ENCODE data around the gene OTUD5.

OTUD5 gene

DNA sequence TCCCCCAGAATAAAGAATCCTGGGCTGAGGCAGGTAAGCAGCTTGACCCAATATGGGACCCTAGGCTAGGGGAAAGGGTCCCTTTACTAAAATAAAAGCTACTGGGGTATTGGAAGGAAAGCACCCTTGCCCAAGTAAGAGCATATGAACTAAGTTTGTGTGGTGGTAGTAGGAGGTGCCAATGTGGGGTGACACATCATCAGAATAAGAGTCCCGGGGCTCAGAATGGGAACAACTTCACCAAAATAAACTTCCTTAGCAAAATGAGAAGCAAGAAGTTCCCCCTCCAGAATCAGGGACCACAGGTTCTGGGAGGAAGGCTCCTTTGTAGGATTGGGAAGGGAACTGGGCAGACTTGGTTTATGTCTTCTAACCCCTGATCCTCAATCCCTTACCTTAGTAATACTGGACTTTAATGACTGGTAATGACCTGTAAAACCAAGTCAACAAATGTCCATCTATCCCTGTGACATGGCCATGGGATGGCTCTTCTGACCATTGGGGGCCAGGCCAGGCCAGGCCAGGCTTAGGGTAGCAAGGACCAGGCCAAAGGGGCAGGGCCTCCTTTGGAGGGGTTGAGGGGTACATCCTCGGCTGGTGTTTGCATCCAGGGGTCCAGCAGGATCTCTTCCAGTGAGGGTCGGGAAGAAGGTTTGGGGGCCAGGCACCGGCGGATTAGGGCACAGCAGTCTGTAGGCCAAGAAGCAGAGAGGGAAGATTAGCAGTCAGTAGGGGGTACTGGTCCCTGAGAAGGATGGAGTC lies 43.6 kb downstream of the OTUD5 start:
- no peak for DNase-seq (ENCODE audit: low read depth in 4 of 4, low spot score in 1 of 4)

- peak; percentile 65 to 78 (median 74) for DNase-seq (ENCODE audit: low read depth in 4 of 4, low spot score in 1 of 4)
Observed at GRCh38 chrX:48911412-48912182, 45.8 kb downstream of the OTUD5 start, which contains the start of gene SLC35A2. SLC35A2 (minus strand) TSS chrX:48911646; CDS start chrX:48911636, 10 bp downstream.

GRCh38 chrX:48910926-48911411 lies 46.4 kb downstream of the OTUD5 start:
- DNase-seq (ENCODE audit: low read depth in 4 of 4, low spot score in 1 of 4) = no peak

GRCh38 chrX:48909703-48910294 lies 47.6 kb downstream of the OTUD5 start:
- DNase-seq (ENCODE audit: low read depth in 4 of 4, low spot score in 1 of 4) = no peak

- DNase-seq (ENCODE audit: low read depth in 4 of 4, low spot score in 1 of 4) = no peak
Observed at GRCh38 chrX:48908600-48908999, 48.8 kb downstream of the OTUD5 start.

DNA sequence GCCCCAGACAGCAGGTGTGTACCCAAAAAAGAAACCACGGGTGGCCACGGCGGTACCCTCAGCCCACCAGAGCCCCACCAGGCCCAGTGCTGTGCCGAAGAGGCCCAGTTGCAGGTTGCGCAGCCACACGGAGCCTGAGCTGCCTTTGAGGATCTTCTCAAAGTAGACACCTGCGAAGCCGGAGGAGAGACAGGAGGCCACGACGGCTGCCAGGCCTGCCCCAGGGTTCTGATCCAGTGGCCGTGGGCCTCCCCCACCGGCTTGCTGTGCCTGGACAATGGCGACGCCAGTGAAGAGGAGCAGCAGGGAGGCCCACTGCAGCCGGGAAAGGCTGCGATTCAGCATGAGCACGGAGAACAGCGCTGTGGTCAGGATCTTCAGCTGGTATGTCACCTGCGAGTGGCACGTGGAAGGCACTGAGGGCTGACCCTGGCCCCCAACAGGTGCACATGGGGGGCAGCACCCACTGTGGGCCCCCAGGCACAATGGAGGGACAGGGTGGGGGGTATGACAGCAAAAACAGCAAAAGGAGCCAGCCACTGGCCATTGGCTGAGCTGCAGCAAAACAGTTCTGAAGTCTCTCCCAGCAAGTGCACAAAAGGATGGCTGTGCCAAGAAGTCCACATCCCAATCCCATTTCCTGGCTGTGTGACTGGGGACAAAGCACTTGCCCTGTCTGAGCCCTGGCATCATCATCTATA lies 52.2 kb downstream of the OTUD5 start:
- no peak for DNase-seq (ENCODE audit: low read depth in 4 of 4, low spot score in 1 of 4)

GRCh38 chrX:48904626-48905025 lies 52.8 kb downstream of the OTUD5 start:
- DNase-seq (ENCODE audit: low read depth in 4 of 4, low spot score in 1 of 4) = no peak

- DNase-seq (ENCODE audit: low read depth in 4 of 4, low spot score in 1 of 4) = no peak
Observed at GRCh38 chrX:48904180-48904579, 53.2 kb downstream of the OTUD5 start.

DNA sequence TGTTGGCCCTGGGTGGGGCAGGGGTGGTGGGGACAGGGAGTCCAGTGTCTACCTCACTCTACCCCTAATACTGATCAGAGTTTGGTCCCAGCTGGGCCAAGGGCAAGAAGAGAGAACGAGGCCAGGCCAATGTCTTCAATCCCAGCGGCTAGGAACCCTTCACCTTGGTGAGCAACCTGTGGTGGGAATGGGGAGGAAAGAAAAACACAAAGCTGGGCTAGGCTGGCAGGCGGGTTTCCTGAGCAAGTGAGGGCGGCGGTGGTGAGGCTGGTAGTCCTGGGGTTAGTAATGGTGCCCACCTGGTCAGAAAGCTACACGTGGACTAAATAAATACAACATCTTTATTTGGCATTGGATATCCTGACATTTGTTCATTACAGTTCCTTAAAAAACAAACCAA lies 54.1 kb downstream of the OTUD5 start:
- DNase-seq (ENCODE audit: low read depth in 4 of 4, low spot score in 1 of 4) = no peak

GRCh38 chrX:48902776-48903175 lies 54.6 kb downstream of the OTUD5 start:
- DNase-seq (ENCODE audit: low read depth in 4 of 4, low spot score in 1 of 4) = no peak

DNA sequence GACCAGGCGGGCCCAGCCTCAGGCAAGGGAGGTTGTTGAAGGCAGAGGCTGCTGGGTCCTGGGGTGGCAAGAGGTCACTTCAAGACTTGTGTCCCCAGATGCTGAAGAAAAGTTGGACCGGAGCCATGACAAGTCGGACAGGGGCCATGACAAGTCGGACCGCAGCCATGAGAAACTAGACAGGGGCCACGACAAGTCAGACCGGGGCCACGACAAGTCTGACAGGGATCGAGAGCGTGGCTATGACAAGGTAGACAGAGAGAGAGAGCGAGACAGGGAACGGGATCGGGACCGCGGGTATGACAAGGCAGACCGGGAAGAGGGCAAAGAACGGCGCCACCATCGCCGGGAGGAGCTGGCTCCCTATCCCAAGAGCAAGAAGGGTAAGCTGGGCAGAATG lies 55.3 kb downstream of the OTUD5 start:
- no peak for DNase-seq (ENCODE audit: low read depth in 4 of 4, low spot score in 1 of 4)

DNA sequence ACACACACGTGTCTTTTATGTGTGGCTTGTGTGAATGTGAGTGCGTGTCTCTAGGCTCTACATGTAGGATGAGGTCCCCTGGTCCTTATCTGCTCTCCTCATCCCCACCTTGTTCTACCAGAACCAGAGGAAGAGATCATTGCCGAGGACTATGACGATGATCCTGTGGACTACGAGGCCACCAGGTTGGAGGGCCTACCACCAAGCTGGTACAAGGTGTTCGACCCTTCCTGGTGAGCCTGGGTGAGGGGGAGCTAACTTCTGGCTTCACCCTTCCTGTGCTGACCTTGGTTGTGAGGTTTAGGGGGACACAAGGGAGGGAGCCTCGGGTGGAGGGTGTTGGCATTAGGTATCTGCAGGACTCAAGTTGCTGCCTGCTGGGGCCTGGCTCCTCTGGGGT lies 56.3 kb downstream of the OTUD5 start:
- no peak for DNase-seq (ENCODE audit: low read depth in 4 of 4, low spot score in 1 of 4)

GRCh38 chrX:48899078-48899410 lies 58.4 kb downstream of the OTUD5 start:
- no peak for DNase-seq (ENCODE audit: low read depth in 4 of 4, low spot score in 1 of 4)

GRCh38 chrX:48897625-48898306 lies 59.6 kb downstream of the OTUD5 start, which contains the start of the genes PQBP1 and TIMM17B:
PQBP1 (plus strand) TSS chrX:48897930; CDS start chrX:48898510, 580 bp downstream.
TIMM17B (minus strand) TSS chrX:48897768; CDS start chrX:48897749, 19 bp downstream.
- DNase-seq (ENCODE audit: low read depth in 4 of 4, low spot score in 1 of 4) = peak in 3 of 4 experiments; percentile 59 to 77 (median 68)

DNA sequence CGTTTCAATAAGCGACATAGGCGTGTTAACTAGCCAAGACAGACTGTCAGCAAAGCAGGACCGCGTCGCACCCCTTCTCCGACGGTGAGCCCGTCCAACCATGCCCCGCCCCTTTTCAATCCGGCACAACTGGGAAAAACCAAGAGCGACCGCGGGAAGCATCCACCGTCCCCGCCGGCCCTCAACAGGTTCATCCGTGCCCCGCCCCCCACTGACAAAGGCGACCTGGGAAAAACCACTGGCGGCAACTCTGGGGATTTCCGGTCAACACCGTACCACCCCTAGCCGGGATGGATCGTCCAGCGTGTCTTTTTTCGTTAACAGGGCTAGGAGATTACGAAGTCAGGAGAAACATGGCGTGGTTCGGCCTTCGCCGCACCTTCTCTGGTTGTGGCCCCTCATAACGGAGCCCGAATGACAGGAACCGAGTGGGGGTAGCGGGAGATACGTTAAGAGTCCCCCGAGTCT lies 60.2 kb downstream of the OTUD5 start:
- DNase-seq (ENCODE audit: low read depth in 4 of 4, low spot score in 1 of 4) = peak in 1 of 4 experiments; percentile 48

- no peak for DNase-seq (ENCODE audit: low read depth in 4 of 4, low spot score in 1 of 4)
Observed at GRCh38 chrX:48896611-48897011, 60.8 kb downstream of the OTUD5 start.

DNA sequence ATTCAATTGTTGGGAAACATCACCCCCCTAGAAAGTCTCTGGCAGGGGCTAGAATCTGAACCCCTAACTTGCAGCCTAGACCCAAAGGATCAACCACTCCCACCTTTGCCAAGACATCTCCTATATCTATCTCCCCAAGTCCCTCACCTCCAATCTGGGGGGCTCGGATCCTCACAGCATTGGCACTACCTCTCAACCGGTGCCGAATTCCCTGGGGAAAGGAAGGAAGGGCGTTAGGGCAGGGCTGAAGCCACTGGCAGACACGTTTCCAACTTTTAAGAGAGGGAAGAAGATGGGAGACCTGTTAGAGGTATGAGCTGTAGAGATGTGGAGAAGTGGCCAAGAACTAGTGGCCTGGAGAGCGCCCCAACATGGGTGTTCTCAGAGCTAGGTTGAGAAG lies 62.5 kb downstream of the OTUD5 start:
- DNase-seq (ENCODE audit: low read depth in 4 of 4, low spot score in 1 of 4) = no peak

DNA sequence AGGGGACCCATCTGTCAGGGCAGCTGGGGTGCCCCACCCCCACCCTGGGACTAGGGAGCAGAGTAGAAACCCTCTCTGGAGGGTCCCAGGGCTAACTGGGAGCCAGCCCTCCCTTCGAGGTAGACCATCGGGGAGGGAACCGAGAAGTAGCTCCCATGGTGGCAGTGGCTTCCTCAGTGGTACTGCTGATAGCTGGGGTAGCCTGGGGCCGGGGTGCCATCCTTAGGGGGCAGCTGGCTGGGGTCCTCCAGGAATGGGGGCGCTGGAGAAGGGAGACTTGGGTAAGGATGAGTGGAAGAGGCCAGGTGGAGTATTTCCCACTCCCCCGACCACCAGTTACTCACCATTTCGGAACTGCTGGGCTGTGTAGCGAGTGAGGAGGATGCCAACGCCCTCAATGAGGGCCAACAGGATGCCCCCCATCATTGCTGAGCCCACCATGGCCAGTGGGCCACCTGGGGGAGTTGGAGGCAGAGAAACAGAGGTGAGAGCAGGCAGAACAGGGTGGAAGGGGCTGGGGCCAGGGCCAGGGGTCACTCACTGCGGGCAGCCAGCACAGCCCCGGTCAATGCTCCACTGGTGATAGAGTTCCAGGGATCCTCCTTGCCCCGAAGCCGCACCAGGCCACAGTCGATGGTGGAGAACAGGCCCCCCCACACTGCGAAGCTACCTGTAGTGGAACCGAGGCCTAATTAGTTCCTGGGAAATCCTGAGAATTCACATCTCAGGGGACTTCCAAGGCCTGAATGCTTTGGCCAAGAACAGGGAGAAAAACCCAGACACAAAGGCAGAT lies 63.7 kb downstream of the OTUD5 start:
- no peak for DNase-seq (ENCODE audit: low read depth in 4 of 4, low spot score in 1 of 4)

DNA sequence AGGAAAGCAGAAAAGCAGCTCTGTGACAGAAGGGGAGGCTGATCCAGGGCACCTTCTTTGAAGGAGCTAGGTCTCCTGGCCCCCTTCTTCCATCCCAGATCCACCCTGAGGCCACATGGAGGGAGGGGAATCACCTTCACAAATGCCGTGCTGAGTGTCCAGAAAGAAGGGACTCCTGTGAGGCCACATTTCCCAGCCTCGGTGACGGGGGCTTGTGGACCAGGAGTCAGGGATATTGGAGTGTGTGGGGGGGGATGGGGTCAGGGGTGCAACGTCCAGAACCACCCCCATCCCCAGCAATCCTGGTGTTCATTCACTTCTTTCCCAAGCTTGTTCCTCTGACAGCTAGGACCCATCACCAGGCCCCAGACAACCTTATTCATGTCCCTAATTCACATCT lies 64.5 kb downstream of the OTUD5 start:
- DNase-seq (ENCODE audit: low read depth in 4 of 4, low spot score in 1 of 4) = no peak

All from stimulated activated CD4-positive, alpha-beta T cell treated with anti-CD3 and anti-CD28 coated beads, Interleukin-1b, Interleukin-23, amount 100 ng/mL, for 24 hours (primary cell).